H1 (cell line): ENCODE data around the gene CHMP4B. TPM values are rescaled to one million over a fixed set of nuclear protein-coding genes. Genes with fewer than 3 reads are reported as not detected.

Source experiments
- CTCF ChIA-PET: fragments of 300-600 bp; sonication (Branson Sonifier 250); formaldehyde crosslinking; loops from one replicate; lab custom pipeline; 2021; ENCODE audit not compliant: partially characterized antibody; lab: Charles Lee
- POLR2A ChIA-PET: fragments of 300-600 bp; sonication (Branson Sonifier 250); formaldehyde crosslinking; loops from one replicate; lab custom pipeline; 2021; ENCODE audit warnings: inconsistent platforms; ENCODE audit not compliant: partially characterized antibody; lab: Charles Lee
- DNase-seq, 2 experiments: peaks; one replicate each; pipeline versions ENCODE4 v3.0.0 to v3.0.0-alpha.2; 2010 to 2022; ENCODE audit warnings: low spot score in 2 of 2, low read depth in 1 of 2, mixed read lengths in 1 of 2
- FAIRE-seq: peaks from 2 replicates; lab custom pipeline; 2011; peaks lifted over from hg19 to GRCh38; lab: Jason Lieb, UNC
- H2AFZ ChIP-seq: 2 replicates; pipeline ENCODE4 v1.8.1; 2012; ENCODE audit warnings: low read length, inconsistent platforms
- H2AK5ac ChIP-seq: 2 replicates; pipeline ENCODE4 v1.6.1; 2013; ENCODE audit warnings: low read depth, low read length
- H2BK120ac ChIP-seq: replicated peaks from 2 replicates; pipeline ENCODE3; 2013; ENCODE audit warnings: low read depth, low read length, inconsistent platforms
- H2BK12ac ChIP-seq: 2 replicates; pipeline ENCODE4 v1.6.1; 2013; ENCODE audit warnings: low read depth, low read length
- H2BK15ac ChIP-seq: 2 replicates; pipeline ENCODE4 v1.6.1; 2013; ENCODE audit warnings: low read length
- H2BK20ac ChIP-seq: 2 replicates; pipeline ENCODE4 v1.6.1; 2013; ENCODE audit warnings: low read length
- H2BK5ac ChIP-seq: 2 replicates; pipeline ENCODE4 v1.6.1; 2013; ENCODE audit warnings: low read depth, low read length
- H3K14ac ChIP-seq: 2 replicates; pipeline ENCODE4 v1.6.1; 2013; ENCODE audit warnings: inconsistent platforms; ENCODE audit not compliant: insufficient read length
- H3K18ac ChIP-seq: 2 replicates; pipeline ENCODE4 v1.6.1; 2013; ENCODE audit warnings: low read length; ENCODE audit errors: extremely low read depth
- H3K23ac ChIP-seq: 2 replicates; pipeline ENCODE4 v1.6.1; 2013; ENCODE audit warnings: inconsistent platforms; ENCODE audit not compliant: insufficient read length
- H3K23me2 ChIP-seq: 2 replicates; pipeline ENCODE4 v1.6.1; 2013; ENCODE audit warnings: low read depth, low read length
- H3K27ac ChIP-seq: 2 replicates; pipeline ENCODE4 v1.6.1; 2011; ENCODE audit warnings: low read depth, low read length, inconsistent platforms
- H3K27me3 ChIP-seq, 4 experiments: replicated peaks in 1 of 4; 1 replicate in 1 of 4; 2 replicates in 3 of 4; pipeline versions ENCODE4 v1.6.1 to v1.8.1; 2011 to 2013; ENCODE audit warnings: low read length in 3 of 4, mild to moderate bottlenecking in 3 of 4, inconsistent platforms in 2 of 4, mixed read lengths in 2 of 4, moderate library complexity in 1 of 4; ENCODE audit not compliant: control insufficient read depth in 3 of 4, insufficient read depth in 3 of 4; ENCODE audit errors: extremely low read depth in 1 of 4
- H3K36me3 ChIP-seq, 4 experiments: 2 replicates each; pipeline versions ENCODE4 v1.6.1 to v1.8.1; 2011 to 2013; ENCODE audit warnings: mild to moderate bottlenecking in 4 of 4, low read length in 3 of 4, moderate library complexity in 2 of 4, control low read depth in 1 of 4, inconsistent platforms in 1 of 4; ENCODE audit not compliant: insufficient read depth in 4 of 4, control insufficient read depth in 2 of 4
- H3K4ac ChIP-seq: replicated peaks from 2 replicates; pipeline ENCODE3; 2013; ENCODE audit warnings: low read length, low read depth, mixed read lengths, inconsistent platforms; ENCODE audit not compliant: insufficient read length
- H3K4me1 ChIP-seq, 4 experiments: replicated peaks in 1 of 4; 1 replicate in 1 of 4; 2 replicates in 3 of 4; pipeline versions ENCODE4 v1.6.1 to v1.8.1; 2011 to 2013; ENCODE audit warnings: low read length in 3 of 4, inconsistent platforms in 2 of 4, mixed read lengths in 1 of 4; ENCODE audit not compliant: insufficient read depth in 4 of 4, control insufficient read depth in 3 of 4
- H3K4me2 ChIP-seq, 2 experiments: 2 replicates each; pipeline versions ENCODE4 v1.6.1 to v1.8.1; 2011 to 2013; ENCODE audit warnings: low read depth in 2 of 2, low read length in 2 of 2, control low read depth in 1 of 2, inconsistent platforms in 1 of 2, mild to moderate bottlenecking in 1 of 2; ENCODE audit not compliant: insufficient read depth in 1 of 2
- H3K4me3 ChIP-seq, 4 experiments: fragments of 200-600, 300-600 bp in 1 of 4; sonication (generic), shearing (Covaris generic), sonication (Bioruptor Twin) in 1 of 4; 2 replicates each; pipeline versions ENCODE4 v1.5.1 to v1.8.1; 2011 to 2016; ENCODE audit warnings: low read length in 4 of 4, low read depth in 3 of 4, control low read depth in 2 of 4, inconsistent platforms in 2 of 4, mild to moderate bottlenecking in 2 of 4, mixed read lengths in 1 of 4, moderate library complexity in 1 of 4; ENCODE audit not compliant: insufficient read depth in 2 of 4; ENCODE audit errors: extremely low read depth in 1 of 4
- H3K56ac ChIP-seq: replicated peaks from 2 replicates; pipeline ENCODE3; 2013; ENCODE audit warnings: low read depth, mild to moderate bottlenecking, mixed read lengths, low read length, inconsistent platforms; ENCODE audit not compliant: insufficient read length
- H3K79me1 ChIP-seq: 2 replicates; pipeline ENCODE4 v1.6.1; 2013; ENCODE audit warnings: low read depth, low read length, control low read depth
- H3K79me2 ChIP-seq, 2 experiments: 2 replicates each; pipeline versions ENCODE4 v1.6.1 to v1.8.1; 2012 to 2013; ENCODE audit warnings: low read length in 2 of 2, mild to moderate bottlenecking in 2 of 2, inconsistent platforms in 1 of 2; ENCODE audit not compliant: insufficient read depth in 2 of 2, control insufficient read depth in 1 of 2
- H3K9ac ChIP-seq, 4 experiments: replicated peaks in 1 of 4; 1 replicate in 1 of 4; 2 replicates in 3 of 4; pipeline versions ENCODE4 v1.6.1 to v1.8.1; 2011 to 2013; ENCODE audit warnings: low read depth in 3 of 4, low read length in 3 of 4, control low read depth in 2 of 4, mild to moderate bottlenecking in 2 of 4, moderate library complexity in 2 of 4, inconsistent platforms in 1 of 4; ENCODE audit errors: extremely low read depth in 1 of 4
- H3K9me3 ChIP-seq, 2 experiments: 2 replicates each; pipeline versions ENCODE4 v1.6.1 to v1.8.1; 2012 to 2013; ENCODE audit warnings: mild to moderate bottlenecking in 2 of 2, moderate library complexity in 2 of 2, control low read depth in 1 of 2, inconsistent platforms in 1 of 2, low read depth in 1 of 2, low read length in 1 of 2, mixed read lengths in 1 of 2; ENCODE audit not compliant: insufficient read depth in 2 of 2
- H4K20me1 ChIP-seq, 2 experiments: replicated peaks in 1 of 2; 2 replicates each; pipeline versions ENCODE3 to v1.8.1; 2011 to 2013; ENCODE audit warnings: inconsistent platforms in 2 of 2, low read length in 2 of 2, mild to moderate bottlenecking in 1 of 2; ENCODE audit not compliant: insufficient read depth in 2 of 2, control insufficient read depth in 1 of 2
- H4K5ac ChIP-seq: 2 replicates; pipeline ENCODE4 v1.6.1; 2013; ENCODE audit warnings: low read length, low read depth, mixed read lengths, inconsistent platforms; ENCODE audit not compliant: insufficient read length
- H4K8ac ChIP-seq: 2 replicates; pipeline ENCODE4 v1.8.0; 2013; ENCODE audit warnings: mild to moderate bottlenecking, moderate library complexity, low read length, inconsistent platforms; ENCODE audit not compliant: insufficient read depth; ENCODE audit errors: extremely low read depth
- H4K91ac ChIP-seq: replicated peaks from 2 replicates; pipeline ENCODE3; 2013; ENCODE audit warnings: low read length, mixed read lengths, inconsistent platforms; ENCODE audit not compliant: insufficient read length
- BACH1 ChIP-seq: IDR thresholded peaks from 2 replicates; pipeline ENCODE4 v1.6.1; 2012; ENCODE audit warnings: low read length, improper control_type of control experiment
- CHD1 ChIP-seq: IDR thresholded peaks from 2 replicates; pipeline ENCODE4 v1.6.1; 2012; ENCODE audit warnings: low read depth, low read length, improper control_type of control experiment
- CHD2 ChIP-seq: IDR thresholded peaks from 2 replicates; pipeline ENCODE4 v1.6.1; 2012; ENCODE audit warnings: low read length, improper control_type of control experiment
- EP300 ChIP-seq, 2 experiments: IDR thresholded peaks; 1 replicate in 1 of 2; 2 replicates in 1 of 2; pipeline ENCODE4 v1.6.1; 2011 to 2012; ENCODE audit warnings: low read depth in 2 of 2, low read length in 2 of 2, mild to moderate bottlenecking in 2 of 2, borderline replicate concordance in 1 of 2, inconsistent platforms in 1 of 2, moderate library complexity in 1 of 2
- FOSL1 ChIP-seq: IDR thresholded peaks from 2 replicates; pipeline ENCODE4 v1.6.1; 2011; ENCODE audit warnings: mild to moderate bottlenecking, low read depth, low read length, moderate library complexity; ENCODE audit not compliant: insufficient read depth
- MAX ChIP-seq: IDR thresholded peaks from 2 replicates; pipeline ENCODE4 v1.6.1; 2012; ENCODE audit warnings: inconsistent platforms
- NANOG ChIP-seq: IDR thresholded peaks from 2 replicates; pipeline ENCODE4 v1.6.1; 2011; ENCODE audit warnings: low read length, low read depth, mild to moderate bottlenecking, inconsistent platforms; ENCODE audit not compliant: insufficient read depth, poor library complexity, severe bottlenecking
- RFX5 ChIP-seq: IDR thresholded peaks from 2 replicates; pipeline ENCODE4 v1.6.1; 2011; ENCODE audit warnings: low read depth, low read length, improper control_type of control experiment, borderline replicate concordance
- RNF2 ChIP-seq: fragments of 200-900, 300-1000 bp; sonication (generic); IDR thresholded peaks from 2 replicates; pipeline ENCODE4 v1.7.1; 2016; ENCODE audit warnings: borderline replicate concordance, low read depth, mild to moderate bottlenecking, antibody characterized with exemption, low read length; ENCODE audit not compliant: poor library complexity, severe bottlenecking; ENCODE audit errors: missing control alignments
- SRF ChIP-seq: IDR thresholded peaks from 2 replicates; pipeline ENCODE4 v1.6.1; 2011; ENCODE audit warnings: mild to moderate bottlenecking, low read depth, low read length, moderate library complexity
- TAF1 ChIP-seq: IDR thresholded peaks from 2 replicates; pipeline ENCODE4 v1.6.1; 2011; ENCODE audit warnings: mild to moderate bottlenecking, low read depth, low read length
- TBP ChIP-seq: IDR thresholded peaks from 2 replicates; pipeline ENCODE4 v1.6.1; 2011; ENCODE audit warnings: low read depth, low read length, improper control_type of control experiment
- TCF12 ChIP-seq: IDR thresholded peaks from 2 replicates; pipeline ENCODE4 v1.6.1; 2011; ENCODE audit warnings: low read depth, mild to moderate bottlenecking, low read length
- WGBS, 2 experiments: shearing (Covaris generic) in 1 of 2; methylation state at CpG; one replicate each; pipeline versions ENCODE4 v1.1.6 to v1.1.7; 2013 to 2015; ENCODE audit warnings: low lambda C conversion rate in 2 of 2, mixed read lengths in 2 of 2, inconsistent platforms in 1 of 2, low coverage in 1 of 2, missing lambda C conversion rate in 1 of 2; ENCODE audit not compliant: insufficient replicate concordance in 2 of 2, insufficient coverage in 1 of 2, insufficient read length in 1 of 2; ENCODE audit errors: extremely low coverage in 1 of 2, missing lambda C conversion rate in 1 of 2; 5-methylcytosine and 5-hydroxymethylcytosine counted together
- polyA plus RNA-seq, 7 experiments: library from polyadenylated mRNA; depleted of rRNA in 3 of 7; stranded (reverse) in 5 of 7; unstranded in 2 of 7; fragments of >200 nt in 5 of 7; fragments of 200-250 nt in 2 of 7; gene quantifications; 1 replicate in 5 of 7; 2 replicates in 1 of 7; 4 replicates in 1 of 7; pipeline versions ENCODE4 v1.2.1 to v1.2.3, GENCODE V29; 2011 to 2013; ENCODE audit warnings: missing spikeins in 2 of 7, mixed read lengths in 2 of 7
- total RNA-seq: library from RNA; stranded (reverse); fragmentation: NEBNext Ultra II Directional; extraction: Animal tissue kit (Norgen Biotek cat#: 25700); gene quantifications from 2 replicates; pipeline ENCODE4 v1.2.1, GENCODE V29; 2021

The CHMP4B gene
- total and polyA plus RNA-seq, 2 of the 8 experiments (the other 6 are each of a cell fraction or from before 2014, with no cell fraction given): 38.6 to 66.3 TPM

GRCh38 chr20:33851842-33852466 is 40.8 kb downstream of the CHMP4B start:
- Histone ChIP-seq H2BK15ac (no peak overlapping the region), H3K56ac (no peak overlapping the region), H3K4me3 (no peak overlapping the region), H4K8ac (no peak overlapping the region)
- no peak for FAIRE-seq
- POLR2A ChIA-PET: interaction anchor here (1.1 kb wide), 1 partner anchor 17 kb away, joined by 4 read pairs; no protein-coding TSS in a partner anchor
- TF ChIP-seq TAF1: no peak
- no peak for TF ChIP-seq RFX5
- no peak for TF ChIP-seq FOSL1
- no peak for TF ChIP-seq TBP
- no peak for TF ChIP-seq BACH1
- TF ChIP-seq CHD1: no peak
- TF ChIP-seq NANOG: no peak
- TF ChIP-seq TCF12: no peak
- no peak for TF ChIP-seq MAX
- no peak for TF ChIP-seq EP300 (IDR thresholded peaks at IDR 0.05; ENCODE audit: borderline replicate concordance in 1 of 2, low read depth in 2 of 2, low read length in 2 of 2)
- no peak for TF ChIP-seq CHD2
- no peak for TF ChIP-seq SRF
- no peak for TF ChIP-seq RNF2
- TF ChIP-seq, all 59 proteins: peak for 0
- Histone ChIP-seq H2BK5ac (no peak overlapping the region), H3K27me3 (no peaks in the 10 kb centered on the region), H3K79me2 (peaks cover 3 to 15% of the 10 kb centered on the region in 2 experiments; a peak in 2 of 4 replicates), H2BK120ac (no peak overlapping the region), H3K9me3 (no peaks in the 10 kb centered on the region), H3K79me1 (no peaks in the 10 kb centered on the region; the same call in 1 of the 2 replicates), H3K4me1 (peaks cover 0 to 3% (median 1%) of the 10 kb centered on the region in 4 experiments; a peak in 3 of 7 replicates), H4K91ac (no peak overlapping the region), H3K4ac (no peak overlapping the region), H4K5ac (no peak overlapping the region), H2AFZ (no peak overlapping the region), H3K36me3 (peaks cover 5 to 32% (median 17%) of the 10 kb centered on the region in 4 experiments; a peak in 7 of 8 replicates), H3K9ac (no peak overlapping the region), H3K4me2 (no peak overlapping the region), H3K18ac (no peak overlapping the region), H3K27ac (no peak overlapping the region), H4K20me1 (peaks cover 0 to 2% of the 10 kb centered on the region in 2 experiments), H3K14ac (no peak overlapping the region), H3K23ac (no peak overlapping the region), H3K23me2 (no peaks in the 10 kb centered on the region), H2BK20ac (no peak overlapping the region), H2BK12ac (no peak overlapping the region), H2AK5ac (no peak overlapping the region)
- WGBS, 2 experiments: 91% methylated on average over 13 of the region's 13 CpGs; no CpG with 5 or more reads in 1 of the 2 experiments
- CTCF ChIA-PET: interaction anchor here (1.0 to 5.4 kb wide), 7 partner anchors 9 to 222 kb away, joined by 3 to 31 read pairs (median 6); no protein-coding TSS in a partner anchor
- no peak for DNase-seq
